ENCODE measurements around the gene OR7D4.

OR7D4 gene

DNA sequence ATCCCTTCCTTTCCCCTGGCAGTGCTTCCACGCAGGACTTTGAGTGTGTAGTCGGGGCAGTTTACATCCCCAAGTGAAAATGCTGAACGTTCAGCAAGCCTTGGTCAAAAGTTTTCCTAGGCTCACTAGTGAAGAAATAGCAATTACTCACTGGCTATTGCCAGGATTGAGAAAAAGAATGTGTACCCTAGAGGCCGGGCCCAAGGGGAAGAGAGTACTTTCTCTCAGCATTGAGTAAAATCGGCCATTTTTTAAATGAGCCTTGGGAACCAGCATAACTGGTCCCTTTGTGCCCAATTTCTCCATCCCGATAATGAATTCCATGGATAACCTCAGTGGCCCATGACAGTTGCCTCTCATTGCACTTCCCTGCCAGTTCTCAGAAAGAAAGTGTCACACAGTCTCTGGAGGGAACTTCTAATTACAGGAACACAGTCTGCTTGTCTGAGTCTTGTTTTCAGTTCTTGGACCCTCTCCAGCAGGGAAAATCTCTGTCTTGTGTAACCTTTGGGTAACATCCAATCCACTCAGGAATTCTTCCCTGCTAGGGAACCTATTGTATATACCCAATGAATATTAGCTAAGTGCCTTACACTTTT is 47.9 kb downstream of the OR7D4 start:
- Histone ChIP-seq H3K4me1 (ENCODE audit: control insufficient read depth, insufficient read depth, low read length) (no peaks in the 10 kb centered on the region), H3K27ac (ENCODE audit: extremely low read depth, low read depth, low read length) (no peak overlapping the region), H3K4me3 (ENCODE audit: low read depth, low read length) (no peak overlapping the region), H3K9me3 (ENCODE audit: control insufficient read depth, insufficient read depth, low read depth, low read length) (no peaks in the 10 kb centered on the region; the same call in 1 of the 2 replicates), H3K36me3 (ENCODE audit: control insufficient read depth in 2 of 2, insufficient read depth in 1 of 2, low read length in 2 of 2) (peaks cover 0 to 1% of the 10 kb centered on the region in 2 experiments; a peak in 2 of 3 replicates)
- CTCF ChIA-PET, result no interaction called here
- TF ChIP-seq ZNF747 (tag by site-specific recombination; IDR thresholded peaks at IDR 0.05) (no peak), GLIS1 (tag by site-specific recombination; IDR thresholded peaks at IDR 0.05) (no peak), ZNF501 (tag by site-specific recombination; IDR thresholded peaks at IDR 0.05) (no peak), ZNF585B (tag by site-specific recombination; IDR thresholded peaks at IDR 0.05) (no peak), ZNF473 (tag by site-specific recombination; IDR thresholded peaks at IDR 0.05) (no peak), EGR2 (tag by site-specific recombination; IDR thresholded peaks at IDR 0.05; ENCODE audit: low read depth) (no peak), ZNF830 (tag by site-specific recombination; IDR thresholded peaks at IDR 0.05; ENCODE audit: low read depth) (no peak), MZF1 (tag by site-specific recombination; IDR thresholded peaks at IDR 0.05; ENCODE audit: borderline replicate concordance) (no peak), ZNF626 (tag by site-specific recombination; IDR thresholded peaks at IDR 0.05) (no peak)
- TF ChIP-seq, protein P1, sequence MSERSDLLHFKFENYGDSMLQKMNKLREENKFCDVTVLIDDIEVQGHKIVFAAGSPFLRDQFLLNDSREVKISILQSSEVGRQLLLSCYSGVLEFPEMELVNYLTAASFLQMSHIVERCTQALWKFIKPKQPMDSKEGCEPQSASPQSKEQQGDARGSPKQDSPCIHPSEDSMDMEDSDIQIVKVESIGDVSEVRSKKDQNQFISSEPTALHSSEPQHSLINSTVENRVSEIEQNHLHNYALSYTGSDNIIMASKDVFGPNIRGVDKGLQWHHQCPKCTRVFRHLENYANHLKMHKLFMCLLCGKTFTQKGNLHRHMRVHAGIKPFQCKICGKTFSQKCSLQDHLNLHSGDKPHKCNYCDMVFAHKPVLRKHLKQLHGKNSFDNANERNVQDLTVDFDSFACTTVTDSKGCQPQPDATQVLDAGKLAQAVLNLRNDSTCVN (tag by site-specific recombination; optimal IDR thresholded peaks at IDR 0.05), result no peak
- TF ChIP-seq, protein P2, sequence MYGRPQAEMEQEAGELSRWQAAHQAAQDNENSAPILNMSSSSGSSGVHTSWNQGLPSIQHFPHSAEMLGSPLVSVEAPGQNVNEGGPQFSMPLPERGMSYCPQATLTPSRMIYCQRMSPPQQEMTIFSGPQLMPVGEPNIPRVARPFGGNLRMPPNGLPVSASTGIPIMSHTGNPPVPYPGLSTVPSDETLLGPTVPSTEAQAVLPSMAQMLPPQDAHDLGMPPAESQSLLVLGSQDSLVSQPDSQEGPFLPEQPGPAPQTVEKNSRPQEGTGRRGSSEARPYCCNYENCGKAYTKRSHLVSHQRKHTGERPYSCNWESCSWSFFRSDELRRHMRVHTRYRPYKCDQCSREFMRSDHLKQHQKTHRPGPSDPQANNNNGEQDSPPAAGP (tag by site-specific recombination; IDR thresholded peaks at IDR 0.05), result no peak
- POLR2A ChIA-PET, result interaction anchor here (0.7 kb wide), 1 partner anchor 184 kb away, joined by 3 read pairs; no protein-coding TSS in a partner anchor

DNA sequence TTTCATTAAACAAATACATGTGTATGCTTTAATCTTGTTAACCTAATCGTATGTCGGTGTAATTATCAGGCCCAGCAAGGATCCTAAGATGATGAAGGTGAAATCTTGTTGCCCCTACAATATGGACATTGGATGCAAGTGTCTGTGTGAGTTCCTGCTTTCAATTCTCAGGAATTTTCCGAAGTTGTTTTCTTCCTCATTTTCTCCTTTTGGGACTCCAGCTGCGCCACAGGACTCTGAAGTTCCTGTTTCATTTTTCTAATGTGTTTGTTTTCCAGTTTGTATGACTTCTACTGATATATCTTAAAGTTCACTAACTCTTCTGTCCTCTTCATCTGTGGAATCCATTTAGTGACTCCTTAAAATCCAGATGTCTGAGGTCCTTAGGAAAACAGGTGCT is 52.5 kb downstream of the OR7D4 start:
- no peaks in the 10 kb centered on the region; the same call in 1 of the 2 replicates for H3K9me3 ChIP-seq (ENCODE audit: control insufficient read depth, insufficient read depth, low read depth, low read length)
- POLR2A ChIA-PET, result no interaction called here
- no peak overlapping the region for H3K27ac ChIP-seq (ENCODE audit: extremely low read depth, low read depth, low read length)
- no peak overlapping the region for H3K4me3 ChIP-seq (ENCODE audit: low read depth, low read length)
- peaks cover 19 to 34% of the 10 kb centered on the region in 2 experiments for H3K36me3 ChIP-seq (ENCODE audit: control insufficient read depth in 2 of 2, insufficient read depth in 1 of 2, low read length in 2 of 2)
- TF ChIP-seq ZNF211 (tag by site-specific recombination; IDR thresholded peaks at IDR 0.05; ENCODE audit: low read depth) (no peak), ZNF292 (tag by site-specific recombination; IDR thresholded peaks at IDR 0.05; ENCODE audit: borderline replicate concordance, low read depth) (no peak), ZNF184 (tag by site-specific recombination; IDR thresholded peaks at IDR 0.05) (no peak), ZNF155 (tag by site-specific recombination; IDR thresholded peaks at IDR 0.05) (no peak), ZNF175 (tag by site-specific recombination; IDR thresholded peaks at IDR 0.05) (no peak)
- TF ChIP-seq, protein P2 (tag by site-specific recombination; IDR thresholded peaks at IDR 0.05), result no peak
- TF ChIP-seq, protein P3, sequence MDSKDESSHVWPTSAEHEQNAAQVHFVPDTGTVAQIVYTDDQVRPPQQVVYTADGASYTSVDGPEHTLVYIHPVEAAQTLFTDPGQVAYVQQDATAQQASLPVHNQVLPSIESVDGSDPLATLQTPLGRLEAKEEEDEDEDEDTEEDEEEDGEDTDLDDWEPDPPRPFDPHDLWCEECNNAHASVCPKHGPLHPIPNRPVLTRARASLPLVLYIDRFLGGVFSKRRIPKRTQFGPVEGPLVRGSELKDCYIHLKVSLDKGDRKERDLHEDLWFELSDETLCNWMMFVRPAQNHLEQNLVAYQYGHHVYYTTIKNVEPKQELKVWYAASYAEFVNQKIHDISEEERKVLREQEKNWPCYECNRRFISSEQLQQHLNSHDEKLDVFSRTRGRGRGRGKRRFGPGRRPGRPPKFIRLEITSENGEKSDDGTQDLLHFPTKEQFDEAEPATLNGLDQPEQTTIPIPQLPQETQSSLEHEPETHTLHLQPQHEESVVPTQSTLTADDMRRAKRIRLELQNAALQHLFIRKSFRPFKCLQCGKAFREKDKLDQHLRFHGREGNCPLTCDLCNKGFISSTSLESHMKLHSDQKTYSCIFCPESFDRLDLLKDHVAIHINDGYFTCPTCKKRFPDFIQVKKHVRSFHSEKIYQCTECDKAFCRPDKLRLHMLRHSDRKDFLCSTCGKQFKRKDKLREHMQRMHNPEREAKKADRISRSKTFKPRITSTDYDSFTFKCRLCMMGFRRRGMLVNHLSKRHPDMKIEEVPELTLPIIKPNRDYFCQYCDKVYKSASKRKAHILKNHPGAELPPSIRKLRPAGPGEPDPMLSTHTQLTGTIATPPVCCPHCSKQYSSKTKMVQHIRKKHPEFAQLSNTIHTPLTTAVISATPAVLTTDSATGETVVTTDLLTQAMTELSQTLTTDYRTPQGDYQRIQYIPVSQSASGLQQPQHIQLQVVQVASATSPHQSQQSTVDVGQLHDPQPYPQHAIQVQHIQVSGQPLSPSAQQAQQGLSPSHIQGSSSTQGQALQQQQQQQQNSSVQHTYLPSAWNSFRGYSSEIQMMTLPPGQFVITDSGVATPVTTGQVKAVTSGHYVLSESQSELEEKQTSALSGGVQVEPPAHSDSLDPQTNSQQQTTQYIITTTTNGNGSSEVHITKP (tag by site-specific recombination; IDR thresholded peaks at IDR 0.05), result no peak
- TF ChIP-seq, protein P4, sequence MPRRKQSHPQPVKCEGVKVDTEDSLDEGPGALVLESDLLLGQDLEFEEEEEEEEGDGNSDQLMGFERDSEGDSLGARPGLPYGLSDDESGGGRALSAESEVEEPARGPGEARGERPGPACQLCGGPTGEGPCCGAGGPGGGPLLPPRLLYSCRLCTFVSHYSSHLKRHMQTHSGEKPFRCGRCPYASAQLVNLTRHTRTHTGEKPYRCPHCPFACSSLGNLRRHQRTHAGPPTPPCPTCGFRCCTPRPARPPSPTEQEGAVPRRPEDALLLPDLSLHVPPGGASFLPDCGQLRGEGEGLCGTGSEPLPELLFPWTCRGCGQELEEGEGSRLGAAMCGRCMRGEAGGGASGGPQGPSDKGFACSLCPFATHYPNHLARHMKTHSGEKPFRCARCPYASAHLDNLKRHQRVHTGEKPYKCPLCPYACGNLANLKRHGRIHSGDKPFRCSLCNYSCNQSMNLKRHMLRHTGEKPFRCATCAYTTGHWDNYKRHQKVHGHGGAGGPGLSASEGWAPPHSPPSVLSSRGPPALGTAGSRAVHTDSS (tag by site-specific recombination; IDR thresholded peaks at IDR 0.05), result no peak
- CTCF ChIA-PET, result no interaction called here
- no peaks in the 10 kb centered on the region for H3K4me1 ChIP-seq (ENCODE audit: control insufficient read depth, insufficient read depth, low read length)

All from HEK293 (cell line).